ENCODE measurements around the gene MORN2. TPM values are rescaled to one million over a fixed set of nuclear protein-coding genes. Genes with fewer than 3 reads are reported as not detected.

The MORN2 gene
- total and polyA plus RNA-seq, 9 of the 15 experiments (the other 6 are each of a cell fraction or from before 2014, with no cell fraction given) = 10.4 to 39.5 (median 20.8) TPM

- TF ChIP-seq, protein P1, sequence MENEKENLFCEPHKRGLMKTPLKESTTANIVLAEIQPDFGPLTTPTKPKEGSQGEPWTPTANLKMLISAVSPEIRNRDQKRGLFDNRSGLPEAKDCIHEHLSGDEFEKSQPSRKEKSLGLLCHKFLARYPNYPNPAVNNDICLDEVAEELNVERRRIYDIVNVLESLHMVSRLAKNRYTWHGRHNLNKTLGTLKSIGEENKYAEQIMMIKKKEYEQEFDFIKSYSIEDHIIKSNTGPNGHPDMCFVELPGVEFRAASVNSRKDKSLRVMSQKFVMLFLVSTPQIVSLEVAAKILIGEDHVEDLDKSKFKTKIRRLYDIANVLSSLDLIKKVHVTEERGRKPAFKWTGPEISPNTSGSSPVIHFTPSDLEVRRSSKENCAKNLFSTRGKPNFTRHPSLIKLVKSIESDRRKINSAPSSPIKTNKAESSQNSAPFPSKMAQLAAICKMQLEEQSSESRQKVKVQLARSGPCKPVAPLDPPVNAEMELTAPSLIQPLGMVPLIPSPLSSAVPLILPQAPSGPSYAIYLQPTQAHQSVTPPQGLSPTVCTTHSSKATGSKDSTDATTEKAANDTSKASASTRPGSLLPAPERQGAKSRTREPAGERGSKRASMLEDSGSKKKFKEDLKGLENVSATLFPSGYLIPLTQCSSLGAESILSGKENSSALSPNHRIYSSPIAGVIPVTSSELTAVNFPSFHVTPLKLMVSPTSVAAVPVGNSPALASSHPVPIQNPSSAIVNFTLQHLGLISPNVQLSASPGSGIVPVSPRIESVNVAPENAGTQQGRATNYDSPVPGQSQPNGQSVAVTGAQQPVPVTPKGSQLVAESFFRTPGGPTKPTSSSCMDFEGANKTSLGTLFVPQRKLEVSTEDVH (IDR thresholded peaks at IDR 0.05; ENCODE audit: low read depth, partially characterized antibody) = no peak
- TF ChIP-seq USF1 (CRISPR knock-in tag; IDR thresholded peaks at IDR 0.05) (peak; percentile 53), ZC3H4 (CRISPR knock-in tag; IDR thresholded peaks at IDR 0.05; ENCODE audit: borderline replicate concordance) (no peak), COPS2 (conservative IDR thresholded peaks at IDR 0.05) (no peak), ZNF445 (CRISPR knock-in tag; IDR thresholded peaks at IDR 0.05; ENCODE audit: low read depth) (no peak), FOS (IDR thresholded peaks at IDR 0.05; ENCODE audit: extremely low read depth, insufficient read length) (no peak)
Measured at GRCh38 chr2:38898256-38898655, 22.5 kb downstream of the MORN2 start (continued).

- Histone ChIP-seq H3K79me2 (ENCODE audit: control insufficient read depth, insufficient read depth, low read length) (no peaks in the 10 kb centered on the region), H3K9me3 (replicated peaks; ENCODE audit: control insufficient read depth, insufficient read depth, low read depth, low read length) (no peaks in the 10 kb centered on the region), H3K9me1 (ENCODE audit: control insufficient read depth, insufficient read depth, low read length) (no peaks in the 10 kb centered on the region), H3K27me3 (ENCODE audit: control insufficient read depth in 2 of 2, insufficient read depth in 2 of 2, low read length in 2 of 2) (peaks cover 6 to 8% of the 10 kb centered on the region in 2 experiments; a peak in 2 of 5 replicates), H2AFZ (ENCODE audit: low read depth, low read length) (no peak overlapping the region), H3K9ac (ENCODE audit: insufficient read depth in 1 of 2, low read depth in 2 of 2, low read length in 2 of 2) (no peak overlapping the region), H3K4me1 (replicated peaks in 1 of 2; ENCODE audit: control insufficient read depth in 2 of 2, insufficient read depth in 2 of 2, low read length in 2 of 2) (no peaks in the 10 kb centered on the region; a peak in 1 of 5 replicates), H3K36me3 (ENCODE audit: control insufficient read depth, insufficient read depth, low read length) (no peaks in the 10 kb centered on the region), H3K4me3 (no peak overlapping the region), H3K4me2 (ENCODE audit: insufficient read depth, low read length) (no peak overlapping the region), H3K27ac (ENCODE audit: extremely low read depth, low read depth, low read length) (no peak overlapping the region), H4K20me1 (replicated peaks; ENCODE audit: control insufficient read depth, insufficient read depth, low read length) (no peaks in the 10 kb centered on the region)
- ATAC-seq (no peak), DNase-seq (ENCODE audit: extremely low read depth in 1 of 4, low spot score in 3 of 4) (no peak), FAIRE-seq (no peak)
- TF ChIP-seq ZNF431 (CRISPR knock-in tag; IDR thresholded peaks at IDR 0.05) (no peak), PTRF (tag; IDR thresholded peaks at IDR 0.05) (no peak), NEUROD1 (IDR thresholded peaks at IDR 0.05; ENCODE audit: borderline replicate concordance, low read depth, low read length, partially characterized antibody) (no peak), ETV5 (CRISPR knock-in tag; IDR thresholded peaks at IDR 0.05; ENCODE audit: low read depth) (no peak), ZNF316 (IDR thresholded peaks at IDR 0.05) (peak; percentile 32; the same call in 1 of the 2 replicates), YY1 (IDR thresholded peaks at IDR 0.05; ENCODE audit: borderline replicate concordance in 1 of 3, control insufficient read depth in 1 of 3, extremely low read depth in 1 of 3, insufficient read depth in 3 of 3, insufficient read length in 1 of 3, insufficient replicate concordance in 2 of 3, low read depth in 1 of 3, low read length in 2 of 3) (no peak)
- TF ChIP-seq, protein P2, sequence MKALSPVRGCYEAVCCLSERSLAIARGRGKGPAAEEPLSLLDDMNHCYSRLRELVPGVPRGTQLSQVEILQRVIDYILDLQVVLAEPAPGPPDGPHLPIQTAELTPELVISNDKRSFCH (CRISPR knock-in tag; IDR thresholded peaks at IDR 0.05) = no peak
- TF ChIP-seq, protein P2 (tag; IDR thresholded peaks at IDR 0.05) = no peak
- POLR2A ChIA-PET = interaction anchor here (0.5 to 2.7 kb wide), 5 partner anchors 9 to 470 kb away, joined by 3 to 9 read pairs (median 3); no protein-coding TSS in a partner anchor
- no TSS peak for BruUV-seq (replicated peaks)
- WGBS (ENCODE audit: insufficient coverage, low coverage, missing lambda C conversion rate) = 14% methylated on average over 1 of the region's 1 CpG
- CTCF ChIA-PET (ENCODE audit: low intra/inter-chr PET ratio) = no interaction called here
- in situ Hi-C loops (cut with MboI) = no loop called here
- intact Hi-C loops (cut with micrococcal nuclease) = no loop called here
Measured at GRCh38 chr2:38900726-38901125, 24.9 kb downstream of the MORN2 start.

All from K562 (cell line).